NCI-H2171 treated with DMSO at 0.1 percent for 48 hours (cell line): Measurements from ENCODE around the gene IQCE.
"Not testable (repeated sequence)": the region's sequence is repeated elsewhere in the genome, so short reads cannot be mapped to it uniquely, and the experiment has no call there.

ENCODE experiments used
- DNase-seq: peaks from one replicate; lab custom pipeline; 2025; lab: John Stamatoyannopoulos, UW

The IQCE gene

GRCh38 chr7:2554661-2555111, 4.1 kb upstream of the IQCE start:
- DNase-seq = no peak

GRCh38 chr7:2555121-2556052, 3.4 kb upstream of the IQCE start, which contains the start of gene BRAT1:
Gene BRAT1 (minus strand): TSS chr7:2555524. CDS start chr7:2554431, 1,093 bp downstream.
- peak; percentile 89 for DNase-seq

- no peak for DNase-seq
Measured at GRCh38 chr7:2559283-2559950, 638 bp downstream of the IQCE start.

GRCh38 chr7:2563955-2564354, 5.2 kb downstream of the IQCE start:
- DNase-seq = not testable (repeated sequence)

- no peak for DNase-seq
Measured at GRCh38 chr7:2564970-2565540, 6.3 kb downstream of the IQCE start.

GRCh38 chr7:2566348-2566889, 7.6 kb downstream of the IQCE start:
- DNase-seq = no peak

GRCh38 chr7:2566890-2567678, 8.3 kb downstream of the IQCE start:
- DNase-seq = no peak

- DNase-seq = peak; percentile 37
Measured at GRCh38 chr7:2567679-2568278, 9.0 kb downstream of the IQCE start.

GRCh38 chr7:2568521-2569223, 9.9 kb downstream of the IQCE start:
- DNase-seq = no peak

GRCh38 chr7:2569421-2569820, 10.6 kb downstream of the IQCE start:
- no peak for DNase-seq

GRCh38 chr7:2570021-2570420, 11.2 kb downstream of the IQCE start:
- DNase-seq = no peak

GRCh38 chr7:2571409-2571808, 12.6 kb downstream of the IQCE start:
- DNase-seq = no peak

- no peak for DNase-seq
Measured at GRCh38 chr7:2572101-2572842, 13.5 kb downstream of the IQCE start.

- no peak for DNase-seq
Measured at GRCh38 chr7:2573761-2574160, 15.0 kb downstream of the IQCE start.

GRCh38 chr7:2575046-2575732, 16.4 kb downstream of the IQCE start:
- no peak for DNase-seq

GRCh38 chr7:2575733-2576340, 17.1 kb downstream of the IQCE start:
- no peak for DNase-seq

GRCh38 chr7:2576742-2577491, 18.1 kb downstream of the IQCE start:
- DNase-seq = no peak
